ENCODE results near the gene HDX.

HDX gene

GRCh38 chrX:84415140-84415539 is 87.1 kb downstream of the HDX start:
- DNase-seq (ENCODE audit: low read depth, low spot score) = no peak
- no peak for TF ChIP-seq CTCF (IDR thresholded peaks at IDR 0.05; ENCODE audit: low read depth, low read length)
- in situ Hi-C loops (cut with HindIII; ENCODE audit: low sequenced_read_pairs) = no loop called here
- no peak overlapping the region for H3K4me3 ChIP-seq (ENCODE audit: low read depth, low read length)

DNA sequence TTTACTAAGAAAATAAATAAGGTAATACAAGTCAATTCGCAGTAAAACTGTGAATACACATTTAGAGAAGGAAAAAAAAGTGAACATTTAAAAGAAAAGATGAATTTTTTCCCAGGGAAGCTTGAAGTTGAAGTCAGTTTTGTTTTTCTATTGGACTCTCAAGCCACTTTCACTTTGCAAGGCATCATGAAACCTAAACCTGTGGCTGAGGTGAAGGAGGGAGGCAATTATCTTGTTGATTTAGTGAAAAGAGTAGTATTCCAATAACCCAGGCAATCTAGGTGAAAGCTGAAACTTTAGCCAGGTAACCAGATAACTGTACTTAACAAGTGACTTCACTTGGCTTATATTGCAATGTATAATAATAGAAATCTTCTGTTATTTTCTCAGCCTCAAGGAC is 138.6 kb downstream of the HDX start:
- in situ Hi-C loops (cut with HindIII; ENCODE audit: low sequenced_read_pairs) = no loop called here
- H3K4me3 ChIP-seq (ENCODE audit: low read depth, low read length) = no peak overlapping the region
- no peak for DNase-seq (ENCODE audit: low read depth, low spot score)
- no peak for TF ChIP-seq CTCF (IDR thresholded peaks at IDR 0.05; ENCODE audit: low read depth, low read length)

GRCh38 chrX:84363051-84363450 is 139.2 kb downstream of the HDX start:
- no peak for TF ChIP-seq CTCF (IDR thresholded peaks at IDR 0.05; ENCODE audit: low read depth, low read length)
- H3K4me3 ChIP-seq (ENCODE audit: low read depth, low read length) = no peak overlapping the region
- in situ Hi-C loops (cut with HindIII; ENCODE audit: low sequenced_read_pairs) = no loop called here
- no peak for DNase-seq (ENCODE audit: low read depth, low spot score)

- DNase-seq (ENCODE audit: low read depth, low spot score) = no peak
- in situ Hi-C loops (cut with HindIII; ENCODE audit: low sequenced_read_pairs) = no loop called here
- no peak overlapping the region for H3K4me3 ChIP-seq (ENCODE audit: low read depth, low read length)
- no peak for TF ChIP-seq CTCF (IDR thresholded peaks at IDR 0.05; ENCODE audit: low read depth, low read length)
Observed at GRCh38 chrX:84362184-84362838, 139.9 kb downstream of the HDX start.

DNA sequence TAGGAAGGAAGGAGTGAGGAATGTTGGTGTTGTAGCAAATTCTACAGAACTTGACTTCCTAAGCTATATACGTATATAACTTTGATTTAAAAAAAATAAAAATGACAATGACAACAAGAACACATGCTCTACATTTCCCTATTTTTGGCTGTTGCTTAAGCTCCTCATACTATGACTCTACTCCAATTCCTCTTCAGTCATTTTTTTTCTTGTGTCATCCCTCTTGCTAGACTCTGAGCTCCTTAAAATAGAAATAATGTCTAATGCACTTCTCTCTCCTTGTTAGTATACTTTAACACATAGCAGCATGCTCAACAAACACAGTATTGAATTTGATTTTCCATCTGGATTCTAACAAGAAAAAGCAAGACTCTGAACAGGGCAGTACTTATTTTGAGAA is 144.0 kb downstream of the HDX start:
- in situ Hi-C loops (cut with HindIII; ENCODE audit: low sequenced_read_pairs) = no loop called here

GRCh38 chrX:84357296-84357695 is 145.0 kb downstream of the HDX start:
- no peak for DNase-seq (ENCODE audit: low read depth, low spot score)
- in situ Hi-C loops (cut with HindIII; ENCODE audit: low sequenced_read_pairs) = no loop called here
- no peak for TF ChIP-seq CTCF (IDR thresholded peaks at IDR 0.05; ENCODE audit: low read depth, low read length)
- H3K4me3 ChIP-seq (ENCODE audit: low read depth, low read length) = no peak overlapping the region

More for the DNA sequence above, 144.0 kb downstream of the HDX start:
- TF ChIP-seq CTCF (IDR thresholded peaks at IDR 0.05; ENCODE audit: low read depth, low read length) = no peak
- no peak overlapping the region for H3K4me3 ChIP-seq (ENCODE audit: low read depth, low read length)
- DNase-seq (ENCODE audit: low read depth, low spot score) = no peak

Measured in astrocyte of the spinal cord (primary cell).